Mucosa of descending colon (tissue), 3 donors: Measurements from ENCODE around the gene HTRA3. TPM values are rescaled to one million over a fixed set of nuclear protein-coding genes. Genes with fewer than 3 reads are reported as not detected.

Experiments used
- ATAC-seq: fragments of 200-7000 bp; cut with Tn5 transposase; one replicate; pipeline ENCODE4 v1.9.1; 2020; ENCODE audit warnings: mild to moderate bottlenecking, moderate library complexity
- DNase-seq, 3 donors: peaks; one replicate each; pipeline ENCODE4 v3.0.0-alpha.2; 2020
- H3K36me3 ChIP-seq: fragments of 200-600 bp; one replicate; pipeline ENCODE4 v1.8.0; 2021; ENCODE audit warnings: low read depth, mild to moderate bottlenecking
- H3K4me1 ChIP-seq: fragments of 200-600 bp; one replicate; pipeline ENCODE4 v1.8.0; 2021; ENCODE audit warnings: low read depth, mild to moderate bottlenecking
- H3K4me3 ChIP-seq: fragments of 200-600 bp; one replicate; pipeline ENCODE4 v1.8.0; 2021; ENCODE audit warnings: mild to moderate bottlenecking
- H3K9me3 ChIP-seq: fragments of 200-600 bp; one replicate; pipeline ENCODE4 v1.8.0; 2021; ENCODE audit warnings: mild to moderate bottlenecking
- intact Hi-C, 2 donors: fragments of 100-400 bp; cut with DNase I in 1 of 2; cut with micrococcal nuclease in 1 of 2; formaldehyde crosslinking; loops; one replicate each; pipeline versions ENCODE4 v1.11.0 to v1.11.1; 2022; cut with DNase I, micrococcal nuclease
- total RNA-seq, 3 donors: library from RNA; stranded (reverse); fragmentation: NEBNext Ultra II Directional in 2 of 3; extraction: Animal tissue kit (Norgen Biotek cat#: 25700) in 2 of 3; gene quantifications; one replicate each; pipeline versions ENCODE4 v1.2.1 to v1.2.4, GENCODE V29; 2021 to 2023
- TF ChIP-seq, protein P1 (sequence below): fragments of 200-600 bp; IDR thresholded peaks from one replicate; pipeline ENCODE4 v1.8.0; 2022; ENCODE audit warnings: antibody characterized with exemption, mild to moderate bottlenecking
- donor health status: DM: no; HTN: no; CAD: no; lungs with moderate emphysema.
- donor health status: DM: no; HTN: no; CAD: no.
- donor health status: DM: no; HTN: yes; CAD: no.

HTRA3 gene
- total RNA-seq, 3 donors from 2014 or later, result 2.5 to 18.5 (median 4.2) TPM

DNA sequence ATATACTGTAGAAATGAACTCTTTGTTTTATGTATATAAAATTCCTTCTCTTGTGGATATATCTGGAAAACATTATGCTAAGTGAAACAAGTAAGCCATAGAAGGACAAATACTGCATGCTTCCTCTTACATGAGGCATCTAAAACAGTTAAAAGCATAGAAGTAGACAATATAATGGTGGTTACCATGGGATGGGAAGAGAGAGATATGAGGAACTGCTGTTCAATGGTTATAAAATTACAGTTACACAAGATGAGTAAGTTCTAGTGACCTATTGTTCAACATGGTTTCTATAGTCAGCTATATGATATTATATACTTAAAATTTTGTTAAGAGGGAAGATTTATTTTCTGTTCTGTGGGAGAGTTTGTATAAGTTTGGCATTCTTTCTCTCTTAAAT, 43.4 kb downstream of the HTRA3 start:
- TF ChIP-seq, protein P1, sequence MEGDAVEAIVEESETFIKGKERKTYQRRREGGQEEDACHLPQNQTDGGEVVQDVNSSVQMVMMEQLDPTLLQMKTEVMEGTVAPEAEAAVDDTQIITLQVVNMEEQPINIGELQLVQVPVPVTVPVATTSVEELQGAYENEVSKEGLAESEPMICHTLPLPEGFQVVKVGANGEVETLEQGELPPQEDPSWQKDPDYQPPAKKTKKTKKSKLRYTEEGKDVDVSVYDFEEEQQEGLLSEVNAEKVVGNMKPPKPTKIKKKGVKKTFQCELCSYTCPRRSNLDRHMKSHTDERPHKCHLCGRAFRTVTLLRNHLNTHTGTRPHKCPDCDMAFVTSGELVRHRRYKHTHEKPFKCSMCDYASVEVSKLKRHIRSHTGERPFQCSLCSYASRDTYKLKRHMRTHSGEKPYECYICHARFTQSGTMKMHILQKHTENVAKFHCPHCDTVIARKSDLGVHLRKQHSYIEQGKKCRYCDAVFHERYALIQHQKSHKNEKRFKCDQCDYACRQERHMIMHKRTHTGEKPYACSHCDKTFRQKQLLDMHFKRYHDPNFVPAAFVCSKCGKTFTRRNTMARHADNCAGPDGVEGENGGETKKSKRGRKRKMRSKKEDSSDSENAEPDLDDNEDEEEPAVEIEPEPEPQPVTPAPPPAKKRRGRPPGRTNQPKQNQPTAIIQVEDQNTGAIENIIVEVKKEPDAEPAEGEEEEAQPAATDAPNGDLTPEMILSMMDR, result no peak

DNA sequence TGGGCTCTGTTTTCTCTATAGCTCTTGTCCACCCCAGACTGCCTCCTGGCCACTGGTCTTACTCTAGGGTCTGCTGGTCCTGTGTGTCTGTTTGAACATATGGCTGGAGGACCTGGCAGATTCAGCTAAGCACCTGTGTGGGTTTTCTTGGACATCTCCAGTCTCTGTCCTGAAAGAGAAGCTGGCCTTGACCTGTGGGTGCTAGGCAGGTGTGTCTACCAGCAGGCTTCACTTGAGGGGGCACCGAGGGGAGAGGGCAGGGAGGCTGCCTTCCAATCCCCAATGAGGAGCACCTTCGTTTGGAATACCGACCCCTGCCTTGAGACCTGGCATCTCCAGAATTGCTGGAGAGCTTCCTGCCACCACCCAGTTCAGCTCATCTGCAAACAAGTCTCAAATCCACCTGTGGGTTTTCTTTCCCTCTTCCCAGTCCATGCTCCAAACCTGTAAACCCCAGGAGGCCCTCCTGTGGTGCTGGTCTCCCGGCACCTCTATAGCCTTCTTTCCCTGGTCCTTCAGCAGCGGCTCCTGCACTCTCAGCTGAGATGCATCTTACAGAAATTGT, 45.2 kb downstream of the HTRA3 start:
- H3K4me1 ChIP-seq, result no peaks in the 10 kb centered on the region
- no peak for DNase-seq
- intact Hi-C loops, result no loop called here
- TF ChIP-seq, protein P1, result no peak
- no peaks in the 10 kb centered on the region for H3K9me3 ChIP-seq
- no peaks in the 10 kb centered on the region for H3K36me3 ChIP-seq
- no peak overlapping the region for H3K4me3 ChIP-seq
- ATAC-seq, result no peak

More for the DNA sequence above, 43.4 kb downstream of the HTRA3 start:
- no peak for DNase-seq
- no peak for ATAC-seq
- intact Hi-C loops, result no loop called here
- no peak overlapping the region for H3K4me3 ChIP-seq
- H3K9me3 ChIP-seq, result no peaks in the 10 kb centered on the region
- H3K4me1 ChIP-seq, result peaks cover 2% of the 10 kb centered on the region
- H3K36me3 ChIP-seq, result no peaks in the 10 kb centered on the region

DNA sequence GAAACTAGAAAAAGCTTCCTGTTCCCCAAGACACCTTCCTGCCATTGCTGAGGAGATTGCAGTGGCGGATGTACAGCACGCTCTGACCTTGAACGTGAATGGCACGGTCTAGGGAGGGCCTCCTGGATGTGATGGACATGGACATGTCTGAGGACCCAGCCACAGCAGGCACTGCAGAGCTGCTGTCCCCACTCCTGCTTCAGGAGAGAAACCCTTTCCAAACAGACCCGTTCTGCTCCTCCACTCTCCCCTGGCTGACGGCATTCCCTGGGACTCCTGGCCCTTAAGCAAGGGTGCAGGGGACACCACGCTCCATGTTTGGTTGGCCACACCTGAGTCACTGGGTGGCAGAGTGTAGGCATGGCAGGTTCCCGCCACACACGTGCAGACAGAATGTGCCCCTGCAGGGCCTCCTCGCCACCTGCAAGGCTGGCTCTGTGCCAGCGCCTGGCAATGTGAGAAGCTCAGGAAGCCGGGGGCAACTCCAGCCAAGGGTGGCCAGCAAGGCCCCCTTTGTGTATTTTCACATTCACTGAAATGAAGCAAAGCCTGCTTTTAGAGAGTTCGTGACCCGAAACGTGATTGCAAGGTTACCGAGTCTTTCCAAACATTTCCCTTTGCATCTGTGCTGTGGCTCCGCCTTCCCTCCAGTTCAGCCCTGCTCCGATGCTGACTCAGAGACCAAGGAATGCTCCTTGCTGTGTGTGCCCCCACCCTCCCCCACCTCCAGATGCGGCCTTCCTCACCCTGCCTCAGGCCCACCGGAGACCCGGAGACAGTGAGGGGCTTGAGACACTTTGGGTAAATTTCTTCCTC, 46.1 kb downstream of the HTRA3 start:
- TF ChIP-seq, protein P1, result no peak
- Histone ChIP-seq H3K9me3 (no peaks in the 10 kb centered on the region), H3K4me3 (no peak overlapping the region), H3K4me1 (no peaks in the 10 kb centered on the region), H3K36me3 (no peaks in the 10 kb centered on the region)
- DNase-seq (peak in 1 of 3 donors; percentile 16), ATAC-seq (peak; percentile 54)
- intact Hi-C loops, result no loop called here

DNA sequence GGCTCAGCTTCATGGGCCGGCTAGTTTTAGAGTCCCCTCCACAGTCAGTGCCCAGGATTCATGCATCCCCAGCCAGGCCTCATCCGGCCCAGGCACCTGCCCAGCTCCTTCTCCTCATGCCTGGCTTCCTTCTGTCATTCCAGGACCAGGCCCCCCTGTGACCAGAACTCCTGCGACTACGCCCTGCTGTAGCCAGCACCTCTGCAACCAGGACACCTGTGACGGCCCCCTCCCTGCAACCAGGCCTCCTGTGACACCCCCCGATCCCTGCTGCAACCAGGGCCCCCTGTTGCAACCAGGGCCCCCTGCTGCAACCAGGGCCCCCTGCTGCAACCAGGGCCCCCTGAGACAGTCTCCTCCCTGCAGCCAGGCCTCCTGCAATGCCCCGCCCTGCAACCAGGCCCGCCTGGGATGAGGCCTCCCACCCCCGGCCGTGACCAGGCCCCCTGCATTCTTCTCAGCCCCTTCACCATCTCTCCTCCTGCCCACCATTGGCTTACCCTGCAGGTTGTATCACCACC, 46.8 kb downstream of the HTRA3 start:
- ATAC-seq (no peak), DNase-seq (no peak)
- TF ChIP-seq, protein P1, result no peak
- H3K9me3 ChIP-seq, result no peaks in the 10 kb centered on the region
- H3K4me3 ChIP-seq, result no peak overlapping the region
- H3K4me1 ChIP-seq, result no peaks in the 10 kb centered on the region
- intact Hi-C loops, result no loop called here
- no peaks in the 10 kb centered on the region for H3K36me3 ChIP-seq

DNA sequence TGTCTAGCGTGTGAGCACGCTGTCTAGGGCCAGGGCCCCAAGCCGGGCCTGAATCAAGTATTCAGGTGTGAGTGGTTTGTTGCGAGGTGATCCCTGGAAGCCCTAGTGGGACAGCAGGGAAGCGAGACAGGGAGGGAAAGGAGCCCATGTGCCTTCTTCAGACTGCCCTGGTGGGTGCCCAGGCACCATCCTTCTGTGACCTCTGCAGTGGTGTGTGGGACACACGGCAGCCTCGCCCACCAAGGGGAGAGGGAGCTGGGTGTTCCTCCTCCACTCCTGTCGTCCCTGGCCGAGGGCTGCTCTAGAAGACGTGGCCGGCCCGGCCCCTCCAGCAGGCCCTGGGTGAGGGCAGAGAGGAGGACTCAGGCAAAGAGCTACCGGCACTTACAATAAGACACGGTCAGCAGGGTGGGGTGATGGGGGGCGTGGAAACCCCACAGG, 47.4 kb downstream of the HTRA3 start:
- TF ChIP-seq, protein P1, result no peak
- Histone ChIP-seq H3K36me3 (no peaks in the 10 kb centered on the region), H3K4me1 (no peaks in the 10 kb centered on the region), H3K9me3 (no peaks in the 10 kb centered on the region), H3K4me3 (no peak overlapping the region)
- ATAC-seq (no peak), DNase-seq (no peak)
- intact Hi-C loops, result no loop called here
